ENCODE results near the gene PLEKHA8. TPM values are rescaled to one million over a fixed set of nuclear protein-coding genes. Genes with fewer than 3 reads are reported as not detected.

The PLEKHA8 gene
- total and polyA plus RNA-seq, 10 of the 15 experiments (the other 5 are each of a cell fraction or from before 2014, with no cell fraction given) = 1.1 to 13.2 (median 5.7) TPM

GRCh38 chr7:30142710-30143109, 114.5 kb downstream of the PLEKHA8 start:
- BruUV-seq (replicated peaks) = no TSS peak
- in situ Hi-C loops (cut with MboI) (no loop called here), intact Hi-C loops (cut with micrococcal nuclease; ENCODE audit: unreplicated experiment) (no loop called here)
- ATAC-seq (no peak), DNase-seq (ENCODE audit: low read depth, low spot score) (no peak), FAIRE-seq (no peak)
- Histone ChIP-seq H4K20me1 (ENCODE audit: control insufficient read depth, insufficient read depth) (no peaks in the 10 kb centered on the region), H3K27me3 (replicated peaks in 1 of 2; ENCODE audit: control insufficient read depth in 2 of 2, insufficient read depth in 2 of 2, low read length in 1 of 2) (no peaks in the 10 kb centered on the region), H3K4me3 (no peak overlapping the region), H2AFZ (ENCODE audit: control insufficient read depth, low read depth, low read length) (no peak overlapping the region), H3K4me1 (ENCODE audit: control insufficient read depth, insufficient read depth, low read length) (peaks cover 3% of the 10 kb centered on the region; the same call in 1 of the 2 replicates), H3K9ac (ENCODE audit: control insufficient read depth, insufficient read depth, low read length) (no peak overlapping the region), H3K27ac (ENCODE audit: control insufficient read depth, insufficient read depth) (no peak overlapping the region), H3K36me3 (ENCODE audit: control insufficient read depth in 2 of 2, insufficient read depth in 2 of 2, low read length in 1 of 2) (no peaks in the 10 kb centered on the region), H3K79me2 (ENCODE audit: control insufficient read depth, insufficient read depth, low read length) (no peaks in the 10 kb centered on the region), H3K4me2 (ENCODE audit: control insufficient read depth, insufficient read depth) (no peak overlapping the region), H3K9me3 (replicated peaks; ENCODE audit: control insufficient read depth, insufficient read depth, low read length) (no peaks in the 10 kb centered on the region)
- no peak for TF ChIP-seq SMAD5 (IDR thresholded peaks at IDR 0.05; ENCODE audit: low read depth)
- TF ChIP-seq BRCA1 (IDR thresholded peaks at IDR 0.05; ENCODE audit: low read depth, low read length) = no peak
- TF ChIP-seq MAX (IDR thresholded peaks at IDR 0.05; ENCODE audit: low read depth, low read length) = no peak
- TF ChIP-seq PKNOX1 (IDR thresholded peaks at IDR 0.05) = no peak
- no peak for TF ChIP-seq ATF2 (IDR thresholded peaks at IDR 0.05; ENCODE audit: low read length)
- no peak for TF ChIP-seq BCL11A (IDR thresholded peaks at IDR 0.05; ENCODE audit: low read depth, low read length)
- TF ChIP-seq BCLAF1 (IDR thresholded peaks at IDR 0.05) = no peak
- no peak for TF ChIP-seq KDM1A (IDR thresholded peaks at IDR 0.05; ENCODE audit: borderline replicate concordance)
- TF ChIP-seq LARP7 (IDR thresholded peaks at IDR 0.05) = no peak
- no peak for TF ChIP-seq NFYB (IDR thresholded peaks at IDR 0.05; ENCODE audit: insufficient read depth, low read depth, low read length)
- no peak for TF ChIP-seq SMAD1 (IDR thresholded peaks at IDR 0.05; ENCODE audit: low read depth, partially characterized antibody)
- no peak for TF ChIP-seq NRF1 (conservative IDR thresholded peaks at IDR 0.05; ENCODE audit: low read depth, low read length)
- no peak for TF ChIP-seq MXI1 (IDR thresholded peaks at IDR 0.05; ENCODE audit: low read depth, low read length)
- no peak for TF ChIP-seq ZNF687 (IDR thresholded peaks at IDR 0.05)
- TF ChIP-seq ZNF24 (IDR thresholded peaks at IDR 0.05) = no peak
- no peak for TF ChIP-seq ZNF274 (IDR thresholded peaks at IDR 0.05; ENCODE audit: insufficient read depth, insufficient read length)
- RAD21 ChIA-PET (ENCODE audit: unreplicated experiment) = no interaction called here
- 78% methylated on average over 9 of the region's 9 CpGs for WGBS (ENCODE audit: insufficient coverage, insufficient replicate concordance, low lambda C conversion rate, missing lambda C conversion rate)
- CTCF ChIA-PET = interaction anchor here (0.5 kb wide), 1 partner anchor 207 kb away, joined by 3 read pairs; no protein-coding TSS in a partner anchor
- POLR2A ChIA-PET = interaction anchor here (0.7 kb wide), 1 partner anchor 210 kb away, joined by 4 read pairs; no protein-coding TSS in a partner anchor
- SMC1A ChIA-PET (ENCODE audit: uncharacterized antibody, unreplicated experiment) = no interaction called here
